GM19395 (cell line): ENCODE measurements around the gene PNPLA3.

Experiments
- ATAC-seq: cut with Tn5 transposase; IDR thresholded peaks from one replicate; pipeline ENCODE4 v1.9.1; 2021; ENCODE audit warnings: mild to moderate bottlenecking, moderate library complexity; ENCODE audit not compliant: unreplicated experiment

Gene PNPLA3

DNA sequence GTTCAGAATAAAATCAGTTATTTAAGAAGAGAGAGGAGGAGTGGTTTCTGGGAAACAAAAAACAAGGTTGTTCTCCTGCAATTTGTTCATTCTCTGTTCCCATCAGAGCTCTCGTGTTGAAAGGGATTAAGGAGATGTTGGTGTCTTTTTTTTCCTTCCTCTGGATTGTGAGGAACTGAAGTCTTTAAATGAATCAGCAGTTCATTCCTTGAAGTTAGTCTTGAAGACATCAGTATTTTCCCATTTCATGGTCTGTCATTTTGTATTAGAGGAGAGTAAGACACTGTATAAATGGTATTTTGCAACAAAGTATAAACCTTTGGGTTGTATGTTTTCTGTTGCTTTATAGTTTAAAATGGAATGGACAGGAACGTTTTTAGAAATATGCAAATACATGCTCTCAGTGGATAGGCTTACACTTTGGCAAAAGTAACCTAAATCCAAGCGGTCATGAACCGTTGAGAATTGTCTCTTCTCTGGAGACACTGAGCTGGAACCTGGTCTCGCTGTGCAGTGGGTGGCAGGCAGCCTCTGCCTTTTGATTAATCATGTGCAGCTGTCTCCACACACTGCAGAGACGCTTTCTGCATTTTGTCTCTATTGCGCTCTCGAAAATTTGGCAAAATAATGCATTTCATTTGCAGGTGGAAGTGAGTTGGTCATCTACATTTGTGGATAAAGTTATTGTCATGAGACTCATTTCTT, 64.7 kb downstream of the PNPLA3 start:
- no peak for ATAC-seq

DNA sequence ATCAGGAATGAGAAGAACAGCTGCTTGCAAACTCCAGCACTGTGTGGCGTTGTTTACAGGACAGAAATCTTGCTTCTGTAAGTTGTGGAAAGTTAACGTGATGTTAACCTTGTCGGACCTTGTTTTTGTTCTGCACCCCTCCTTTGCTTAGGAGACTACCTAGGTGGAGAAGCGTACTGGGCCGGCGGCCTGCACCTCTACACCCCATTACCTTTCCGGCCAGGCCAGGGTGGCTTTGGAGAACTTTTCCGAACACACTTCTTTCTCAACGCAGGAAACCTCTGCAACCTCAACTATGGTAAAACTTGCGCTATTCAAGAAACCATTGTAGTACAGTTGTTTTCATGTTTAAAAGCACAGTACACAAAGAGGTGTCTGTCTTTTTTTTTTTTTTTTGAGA, 65.4 kb downstream of the PNPLA3 start:
- ATAC-seq, result no peak

DNA sequence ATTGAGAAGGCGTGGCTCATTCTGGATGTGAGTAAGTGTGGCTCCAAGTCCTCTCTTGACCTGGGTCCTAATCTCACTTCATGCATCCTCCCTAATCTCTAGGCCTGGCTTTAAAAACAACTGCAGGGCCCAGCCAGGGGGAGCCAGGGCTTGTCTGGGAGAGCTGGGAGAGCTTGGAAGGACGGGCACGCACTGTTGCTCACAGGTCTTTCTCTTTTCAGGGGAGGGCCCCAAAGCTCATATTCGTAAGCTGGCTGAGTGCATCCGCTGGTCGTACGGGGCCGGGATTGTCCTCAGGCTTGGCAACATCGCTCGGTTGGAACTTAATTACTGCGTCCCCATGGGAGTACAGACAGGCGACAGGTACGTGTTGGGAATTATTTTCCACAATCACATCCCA, 66.4 kb downstream of the PNPLA3 start:
- no peak for ATAC-seq

DNA sequence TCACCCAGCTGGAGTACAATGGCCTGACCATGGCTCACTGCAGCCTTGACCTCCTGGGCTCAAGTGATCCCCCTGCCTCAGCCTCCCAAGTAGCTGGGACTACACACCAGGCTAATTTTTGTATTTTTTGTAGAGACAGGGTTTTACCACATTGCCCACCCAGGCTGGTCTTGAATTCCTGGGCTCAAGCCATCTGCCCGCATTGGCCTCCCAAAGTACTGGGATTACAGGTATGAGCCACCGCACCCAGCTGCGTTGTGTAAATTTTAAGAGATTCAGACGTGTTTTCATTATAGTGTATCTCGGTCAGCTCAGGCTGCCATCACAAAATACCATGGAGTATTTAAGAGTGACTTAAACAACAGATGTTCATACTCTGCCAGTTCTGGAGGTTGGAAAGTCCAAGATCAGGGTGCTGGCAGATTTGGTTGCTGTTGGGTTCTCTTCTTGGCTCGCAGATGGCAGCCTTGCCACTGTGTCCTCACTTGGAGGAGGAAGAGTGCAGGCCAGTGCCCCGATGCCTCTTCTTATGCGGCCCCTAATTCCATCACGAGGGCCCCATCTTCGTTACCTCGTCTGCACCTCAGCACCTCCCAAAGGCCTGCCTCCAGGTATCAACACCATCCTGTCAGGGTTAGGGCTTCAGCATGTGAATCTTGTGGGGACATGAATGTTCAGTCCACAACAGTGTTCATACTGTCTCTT, 67.9 kb downstream of the PNPLA3 start:
- no peak for ATAC-seq

DNA sequence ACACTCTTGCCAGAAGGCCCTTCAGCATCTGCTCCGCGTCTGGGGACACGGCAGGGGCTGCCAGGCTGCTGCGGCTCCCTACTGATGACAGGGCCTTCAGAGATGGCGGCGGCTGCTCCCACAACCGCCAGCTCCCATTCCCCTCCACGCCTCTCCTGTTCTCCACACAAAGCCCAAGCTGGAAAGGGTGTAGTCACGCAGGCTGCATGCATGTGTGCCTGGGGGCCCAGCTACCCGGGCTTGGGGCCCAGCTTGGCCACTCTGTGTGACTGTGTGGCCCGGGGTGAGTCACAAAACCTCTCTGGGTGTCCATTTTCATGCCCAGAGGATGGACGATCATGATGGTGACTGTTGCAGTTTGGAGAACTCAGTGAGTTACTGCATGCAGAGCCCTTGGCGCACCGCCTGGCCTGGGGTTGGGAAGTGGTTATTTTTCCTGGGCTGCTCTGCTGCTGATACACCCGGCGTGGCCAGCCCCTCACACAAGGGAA, 68.8 kb downstream of the PNPLA3 start:
- no peak for ATAC-seq

DNA sequence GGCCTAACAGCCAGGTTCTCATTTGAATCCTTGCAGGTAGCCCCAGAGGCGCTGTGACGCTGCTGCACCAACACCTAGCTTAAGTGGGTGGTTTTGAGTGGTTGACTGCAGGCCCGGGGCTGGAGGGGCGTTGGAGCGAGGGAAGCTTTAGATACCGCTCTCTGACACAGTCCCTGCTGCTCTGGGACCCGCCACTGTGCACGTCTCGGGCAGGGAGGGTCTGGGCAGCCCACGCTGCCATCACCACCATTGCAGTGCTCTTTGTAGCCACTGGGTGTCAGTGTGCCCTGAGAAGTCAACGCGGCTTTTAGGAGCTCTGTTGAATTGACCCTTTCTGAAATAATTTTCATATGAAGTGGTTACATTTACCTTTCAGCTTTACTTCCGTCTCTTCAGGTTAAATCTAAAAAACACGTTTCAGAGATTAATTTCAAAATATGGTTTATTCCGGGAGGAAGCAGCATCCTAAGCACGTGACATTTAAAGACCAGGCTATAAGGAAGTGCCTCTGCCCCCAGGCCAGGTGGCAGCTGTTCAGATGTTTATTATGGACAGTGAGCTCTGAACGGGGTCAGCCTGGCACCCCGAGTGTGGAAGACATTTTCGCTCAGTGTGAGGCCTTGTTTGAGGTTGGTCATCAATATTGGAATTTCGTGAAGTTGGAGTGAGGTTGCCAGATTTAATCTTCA, 69.6 kb downstream of the PNPLA3 start:
- no peak for ATAC-seq

DNA sequence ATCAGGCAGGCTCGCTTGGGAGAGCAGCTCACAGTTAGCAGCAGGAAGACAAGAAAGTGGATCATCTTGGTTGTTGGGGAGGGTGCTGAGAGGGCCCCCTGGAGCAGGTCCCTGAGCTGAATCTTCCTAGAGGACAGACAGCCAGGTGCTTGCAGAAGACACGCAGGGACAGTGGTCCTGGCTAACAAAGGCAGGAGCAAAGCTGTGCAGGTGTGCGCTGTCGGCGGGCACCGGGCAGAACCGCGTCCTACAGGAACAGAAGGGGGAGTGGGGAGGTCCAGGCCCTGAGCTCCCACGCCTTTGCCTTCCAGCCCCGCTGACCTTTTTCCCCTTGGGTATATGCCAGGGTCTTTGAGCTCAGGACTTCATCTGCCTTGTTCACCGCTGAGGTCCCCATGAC, 70.4 kb downstream of the PNPLA3 start:
- ATAC-seq, result no peak

DNA sequence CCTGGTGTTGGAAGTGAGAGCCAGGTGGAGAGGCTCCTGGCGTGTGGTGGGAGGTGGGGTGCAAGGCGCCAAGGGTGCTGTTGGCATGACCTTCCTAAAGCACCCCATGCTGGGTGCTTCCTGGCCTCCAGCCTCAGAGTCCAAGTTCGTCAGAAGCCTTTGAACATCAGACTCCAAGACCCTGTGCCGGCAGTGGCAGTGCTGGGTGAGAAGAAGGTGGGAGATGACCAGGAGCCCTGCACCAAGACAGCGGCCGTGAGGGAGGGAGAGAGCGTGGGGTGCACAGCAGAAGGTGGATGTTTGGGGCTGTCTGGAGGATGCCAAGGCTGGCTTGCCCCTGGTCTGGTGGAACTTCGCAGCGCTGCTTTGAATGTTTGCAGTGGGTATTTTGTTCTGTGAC, 70.8 kb downstream of the PNPLA3 start:
- no peak for ATAC-seq

DNA sequence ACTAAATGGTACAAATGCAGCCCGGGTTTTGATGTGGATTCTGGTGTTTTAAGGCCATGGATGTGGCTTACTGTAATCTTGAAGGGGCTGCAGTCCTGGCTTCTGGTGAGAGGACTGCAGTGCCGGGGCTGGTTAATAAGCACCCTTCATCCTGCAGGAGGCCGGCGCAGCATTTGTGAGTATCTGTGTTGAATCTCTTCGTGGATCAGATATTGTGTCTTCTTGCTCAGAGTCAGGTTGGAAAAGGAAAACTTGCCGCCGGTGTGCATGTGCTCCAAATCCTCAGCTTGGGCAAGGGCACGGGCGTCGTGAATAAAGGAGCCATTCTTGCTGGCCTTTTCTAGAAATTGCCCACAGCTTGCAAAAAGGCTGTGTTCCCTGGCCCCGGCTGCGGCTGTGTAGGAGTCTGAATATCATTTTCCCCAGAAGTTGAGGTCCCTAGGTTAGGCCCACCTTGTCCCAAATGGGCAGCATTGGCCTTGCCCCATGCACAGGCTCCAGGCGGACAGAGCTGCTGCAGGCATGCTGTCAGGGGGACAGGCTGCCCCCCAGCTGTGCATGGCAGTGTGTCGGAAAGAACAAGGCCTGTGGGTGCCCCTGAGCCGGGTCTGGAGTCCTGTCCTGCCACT, 71.6 kb downstream of the PNPLA3 start:
- no peak for ATAC-seq

DNA sequence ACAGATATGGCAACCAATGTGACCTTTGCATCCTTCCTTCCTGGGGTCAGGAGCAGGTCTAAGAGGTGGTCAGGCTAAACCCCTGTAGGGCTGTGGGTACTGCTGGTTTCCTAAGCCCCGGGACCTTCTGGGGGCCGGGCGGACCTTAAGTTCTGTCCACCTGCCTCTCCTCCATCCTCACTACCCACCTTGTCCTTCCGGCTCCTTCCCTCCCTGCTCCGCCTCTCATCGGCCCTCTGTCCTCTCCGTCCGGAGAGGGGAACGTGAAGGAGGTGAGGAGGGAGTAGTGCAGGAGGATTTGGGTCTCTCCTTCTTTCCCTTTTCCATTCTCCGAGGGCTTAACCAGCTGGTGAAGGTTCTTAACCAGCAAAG, 72.2 kb downstream of the PNPLA3 start:
- no peak for ATAC-seq

DNA sequence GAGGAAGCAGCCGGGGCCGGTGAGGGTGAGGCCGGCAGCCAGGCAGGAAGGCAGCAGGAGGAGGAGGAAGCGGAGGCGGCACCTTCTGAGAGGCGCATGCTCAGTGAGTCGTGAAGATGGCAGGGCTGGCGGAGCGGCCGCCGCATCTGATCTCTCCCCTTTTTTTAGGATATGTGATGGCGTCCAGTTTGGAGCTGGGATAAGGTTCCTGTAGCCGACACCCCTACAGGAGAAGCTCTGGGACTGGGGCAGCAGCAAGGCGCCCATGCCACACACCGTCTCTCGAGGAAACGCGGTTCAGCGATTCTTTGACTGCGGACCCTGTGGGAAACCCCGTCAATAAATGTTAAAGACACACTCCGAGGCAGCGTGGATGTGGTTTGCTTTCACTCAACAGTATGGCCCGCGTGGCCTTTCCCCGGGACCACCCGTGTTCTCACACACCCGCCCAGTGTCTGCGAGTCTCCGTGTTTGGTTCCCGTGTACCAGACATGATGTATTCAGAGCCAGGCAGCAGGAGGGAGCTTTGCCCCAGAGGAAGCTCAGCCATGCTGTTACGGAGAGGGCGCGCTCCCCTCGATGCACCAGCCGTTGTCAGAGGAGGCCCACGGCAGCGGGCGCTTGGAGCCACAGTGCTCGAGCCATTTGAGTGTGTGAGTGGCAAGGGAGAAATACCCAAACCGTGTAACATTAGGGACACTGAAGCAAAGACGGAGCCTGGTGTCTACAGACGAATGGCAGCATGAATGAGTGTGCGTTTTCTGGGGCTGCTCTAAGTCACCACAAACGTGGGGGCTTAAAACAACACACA, 72.8 kb downstream of the PNPLA3 start:
- no peak for ATAC-seq

DNA sequence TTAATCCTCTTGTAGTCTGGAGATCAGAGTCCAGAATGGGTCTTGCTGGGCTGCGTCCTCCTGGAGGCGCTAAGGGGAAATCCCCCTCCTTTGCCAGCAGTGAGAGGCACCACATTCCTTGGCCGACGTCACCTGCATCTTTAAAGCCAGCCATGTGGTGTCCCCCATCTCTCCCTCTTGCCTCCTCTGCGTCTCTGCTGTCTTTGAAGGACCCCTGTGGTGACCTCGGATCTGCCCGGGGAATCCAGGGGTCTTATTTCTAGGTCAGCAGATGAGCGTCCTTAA, 73.3 kb downstream of the PNPLA3 start:
- ATAC-seq, result no peak
